GM12878 (cell line): ENCODE results near the gene RAB7B. TPM values are rescaled to one million over a fixed set of nuclear protein-coding genes. Genes with fewer than 3 reads are reported as not detected.

Experiments used
- ATAC-seq: fragments of 200-7000 bp; cut with Tn5 transposase; 3 replicates; pipeline ENCODE4 v1.9.1; 2020; ENCODE audit warnings: mild to moderate bottlenecking, moderate library complexity
- BruUV-seq: library from RNA; stranded (reverse); fragments of 400-500 nt; replicated peaks from 2 replicates; lab custom pipeline; 2021; lab: Mats Ljungman, UMichigan
- CTCF ChIA-PET: fragments of 300-600 bp; sonication (Branson Sonifier 250); formaldehyde crosslinking; extraction: SDS; loops from one replicate; lab custom pipeline; 2021; ENCODE audit warnings: inconsistent platforms; lab: Yijun Ruan, JAX
- POLR2A ChIA-PET: fragments of 350-600 bp; formaldehyde crosslinking; extraction: SDS; loops from one replicate; lab custom pipeline; 2021; ENCODE audit warnings: inconsistent platforms; lab: Charles Lee
- RAD21 ChIA-PET: fragments of 300-600 bp; sonication (Branson Sonifier 250); formaldehyde crosslinking; loops from one replicate; lab custom pipeline; 2023; ENCODE audit warnings: antibody characterized with exemption; ENCODE audit not compliant: unreplicated experiment; lab: Charles Lee
- SMC1A ChIA-PET: fragments of 300-600 bp; sonication (Branson Sonifier 250); formaldehyde crosslinking; loops from one replicate; lab custom pipeline; 2023; ENCODE audit not compliant: unreplicated experiment, uncharacterized antibody; lab: Charles Lee
- DNase-seq: peaks from one replicate; pipeline ENCODE4 v3.0.0-alpha.2; 2011; ENCODE audit warnings: low read depth, low spot score
- FAIRE-seq: peaks from 3 replicates; lab custom pipeline; 2011; peaks lifted over from hg19 to GRCh38; lab: Jason Lieb, UNC
- H2AFZ ChIP-seq: 2 replicates; pipeline ENCODE4 v1.6.0; 2011; ENCODE audit warnings: low read depth, low read length, control low read depth; ENCODE audit not compliant: control insufficient read depth
- H3K27ac ChIP-seq: 2 replicates; pipeline ENCODE4 v1.5.1; 2011; ENCODE audit warnings: control low read depth; ENCODE audit not compliant: control insufficient read depth, insufficient read depth
- H3K27me3 ChIP-seq, 2 experiments: replicated peaks in 1 of 2; 2 replicates each; pipeline versions ENCODE4 v1.6.0 to v1.6.1; 2011; ENCODE audit warnings: low read length in 1 of 2; ENCODE audit not compliant: control insufficient read depth in 2 of 2, insufficient read depth in 2 of 2
- H3K36me3 ChIP-seq, 2 experiments: 2 replicates each; pipeline ENCODE4 v1.5.1; 2011; ENCODE audit warnings: low read length in 1 of 2; ENCODE audit not compliant: control insufficient read depth in 2 of 2, insufficient read depth in 2 of 2
- H3K4me1 ChIP-seq: 2 replicates; pipeline ENCODE4 v1.6.1; 2011; ENCODE audit warnings: mild to moderate bottlenecking, low read length, moderate library complexity, mixed read lengths; ENCODE audit not compliant: control insufficient read depth, insufficient read depth
- H3K4me2 ChIP-seq: 2 replicates; pipeline ENCODE4 v1.6.0; 2011; ENCODE audit warnings: control low read depth; ENCODE audit not compliant: control insufficient read depth, insufficient read depth
- H3K4me3 ChIP-seq: fragments of 200-600 bp; sonication (generic); 2 replicates; pipeline ENCODE4 v1.5.1; 2016
- H3K79me2 ChIP-seq: 2 replicates; pipeline ENCODE4 v1.6.0; 2011; ENCODE audit warnings: low read length; ENCODE audit not compliant: control insufficient read depth, insufficient read depth
- H3K9ac ChIP-seq: 2 replicates; pipeline ENCODE4 v1.8.0; 2011; ENCODE audit warnings: low read length, control low read depth, mixed read lengths; ENCODE audit not compliant: control insufficient read depth, insufficient read depth
- H3K9me3 ChIP-seq: replicated peaks from 3 replicates; pipeline ENCODE4 v1.5.1; 2011; ENCODE audit warnings: mild to moderate bottlenecking, low read length; ENCODE audit not compliant: control insufficient read depth, insufficient read depth
- H4K20me1 ChIP-seq: 2 replicates; pipeline ENCODE4 v1.6.0; 2011; ENCODE audit not compliant: control insufficient read depth, insufficient read depth
- IKZF1 ChIP-seq: fragments of 450-650 bp; conservative IDR thresholded peaks from 2 replicates; pipeline ENCODE4 v1.6.1; 2017; ENCODE audit warnings: antibody characterized with exemption, mild to moderate bottlenecking
- MYC ChIP-seq: IDR thresholded peaks from 2 replicates; pipeline ENCODE4 v1.6.1; 2011; ENCODE audit warnings: mild to moderate bottlenecking, low read length, moderate library complexity, inconsistent platforms; ENCODE audit not compliant: insufficient read depth, insufficient replicate concordance, insufficient read length, severe bottlenecking
- TCF3 ChIP-seq: IDR thresholded peaks from 2 replicates; pipeline ENCODE4 v1.6.1; 2012; ENCODE audit warnings: low read depth, mild to moderate bottlenecking, low read length, borderline replicate concordance; ENCODE audit not compliant: insufficient read depth
- WGBS: methylation state at CpG from one replicate; pipeline ENCODE4 v1.1.6; 2016; ENCODE audit warnings: low lambda C conversion rate; ENCODE audit not compliant: insufficient replicate concordance, insufficient coverage; ENCODE audit errors: missing lambda C conversion rate; 5-methylcytosine and 5-hydroxymethylcytosine counted together
- in situ Hi-C: fragments of 300-500 bp; cut with MboI; formaldehyde crosslinking; loops from 9 replicates; pipeline ENCODE4 v1.14.3; 2018; ENCODE audit warnings: mixed read lengths
- intact Hi-C: fragments of 100-400 bp; cut with micrococcal nuclease; formaldehyde crosslinking; loops from one replicate; pipeline ENCODE4 v1.14.2; 2022; ENCODE audit not compliant: unreplicated experiment
- polyA plus RNA-seq, 11 experiments: library from polyadenylated mRNA; depleted of rRNA in 4 of 11; unstranded in 6 of 11; stranded (reverse) in 5 of 11; fragments of >200 nt; fragmentation: Nextera tagmentation in 4 of 11; fragmentation: Illumina TruSeq in 1 of 11; extraction: Ambion mirVana in 4 of 11; extraction: Trizol in 1 of 11; gene quantifications; 1 replicate in 1 of 11; 2 replicates in 10 of 11; pipeline versions ENCODE4 v1.2.1 to v1.2.3, GENCODE V29; 2011 to 2016; ENCODE audit warnings: inconsistent platforms in 2 of 11, missing spikeins in 2 of 11, low read depth in 1 of 11
- total RNA-seq, 4 experiments: library from RNA; depleted of rRNA in 3 of 4; stranded (reverse); fragments of >200 nt in 3 of 4; fragmentation: Illumina TruSeq in 1 of 4; extraction: Trizol in 1 of 4; gene quantifications; 2 replicates each; pipeline versions ENCODE4 v1.2.1 to v1.2.3, GENCODE V29; 2013 to 2021

RAB7B gene
- total and polyA plus RNA-seq, 10 of the 15 experiments (the other 5 are each of a cell fraction or from before 2014, with no cell fraction given) = 0.09 TPM; not detected in 9

DNA sequence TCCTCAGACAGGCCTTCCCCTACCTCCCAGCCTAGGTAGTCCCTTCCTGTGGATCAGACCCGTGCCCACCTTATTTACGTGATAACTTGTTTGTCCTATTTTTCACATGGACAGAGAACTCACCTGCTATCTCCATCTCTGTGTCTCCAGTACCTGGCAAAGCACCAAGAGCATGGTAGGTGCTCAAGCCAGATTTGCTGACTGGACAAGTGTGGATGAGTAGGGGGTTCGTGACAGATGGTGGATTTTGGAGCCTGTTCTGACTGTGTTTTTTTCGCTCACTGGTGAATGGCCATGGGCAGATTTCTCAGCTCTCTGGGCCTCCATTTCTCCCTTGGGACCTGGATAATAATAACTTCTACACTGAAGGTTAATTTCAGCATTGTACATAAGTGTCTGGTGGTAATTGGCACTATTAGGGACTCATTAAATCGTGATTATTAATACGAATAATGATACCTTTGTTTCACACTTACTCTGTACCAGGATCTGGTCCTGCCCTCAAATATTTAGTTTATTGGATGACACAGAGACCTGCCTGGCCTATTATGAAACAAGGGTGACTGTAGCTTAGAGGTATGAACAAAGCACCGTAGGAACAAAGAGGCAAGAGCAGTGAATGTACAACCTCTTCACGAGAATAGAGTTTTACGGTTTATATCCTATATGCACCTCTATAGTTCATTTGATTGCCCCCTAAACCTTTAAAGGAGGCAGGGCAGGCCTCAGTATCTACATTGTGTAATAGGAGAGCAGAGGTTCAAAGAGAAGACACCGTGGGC, 35.5 kb downstream of the RAB7B start:
- ChIA-PET POLR2A (no interaction called here), RAD21 (interaction anchor here (2.5 kb wide), 1 partner anchor 9 kb away, joined by 11 read pairs; no protein-coding TSS in a partner anchor), SMC1A (interaction anchor here (1.5 kb wide), 1 partner anchor 10 kb away, joined by 8 read pairs; no protein-coding TSS in a partner anchor), CTCF (interaction anchor here (1.2 to 2.5 kb wide), 2 partner anchors 9 to 16 kb away, joined by 3 to 25 read pairs; no protein-coding TSS in a partner anchor)
- Histone ChIP-seq H3K27ac (no peak overlapping the region), H3K9ac (no peak overlapping the region), H3K36me3 (no peaks in the 10 kb centered on the region), H3K79me2 (no peaks in the 10 kb centered on the region), H3K4me1 (no peaks in the 10 kb centered on the region), H4K20me1 (no peaks in the 10 kb centered on the region), H2AFZ (no peak overlapping the region), H3K4me3 (no peak overlapping the region), H3K9me3 (no peaks in the 10 kb centered on the region), H3K27me3 (peaks cover 0 to 2% of the 10 kb centered on the region in 2 experiments; a peak in 3 of 4 replicates), H3K4me2 (no peak overlapping the region)
- no peak for FAIRE-seq
- TF ChIP-seq TCF3 = no peak
- TF ChIP-seq MYC = no peak
- TF ChIP-seq IKZF1 = no peak
- in situ Hi-C loops = no loop called here
- no peak for ATAC-seq
- intact Hi-C loops = no loop called here
- no peak for DNase-seq
- WGBS = 34% methylated on average over 10 of the region's 10 CpGs
- BruUV-seq = no TSS peak
